Stimulated activated CD8-positive, alpha-beta memory T cell treated with anti-CD3 and anti-CD28 coated beads, Interleukin-2, amount 100 ng/mL, for 48 hours (primary cell): ENCODE measurements around the gene MAD1L1.
A peak's percentile ranks its signal among the peaks of the same experiment; 100 is the strongest.

Source experiments
- DNase-seq, 2 donors: peaks; one replicate each; pipeline ENCODE4 v3.0.0-alpha.2; 2020; ENCODE audit warnings: low read depth in 2 of 2

The MAD1L1 gene

DNA sequence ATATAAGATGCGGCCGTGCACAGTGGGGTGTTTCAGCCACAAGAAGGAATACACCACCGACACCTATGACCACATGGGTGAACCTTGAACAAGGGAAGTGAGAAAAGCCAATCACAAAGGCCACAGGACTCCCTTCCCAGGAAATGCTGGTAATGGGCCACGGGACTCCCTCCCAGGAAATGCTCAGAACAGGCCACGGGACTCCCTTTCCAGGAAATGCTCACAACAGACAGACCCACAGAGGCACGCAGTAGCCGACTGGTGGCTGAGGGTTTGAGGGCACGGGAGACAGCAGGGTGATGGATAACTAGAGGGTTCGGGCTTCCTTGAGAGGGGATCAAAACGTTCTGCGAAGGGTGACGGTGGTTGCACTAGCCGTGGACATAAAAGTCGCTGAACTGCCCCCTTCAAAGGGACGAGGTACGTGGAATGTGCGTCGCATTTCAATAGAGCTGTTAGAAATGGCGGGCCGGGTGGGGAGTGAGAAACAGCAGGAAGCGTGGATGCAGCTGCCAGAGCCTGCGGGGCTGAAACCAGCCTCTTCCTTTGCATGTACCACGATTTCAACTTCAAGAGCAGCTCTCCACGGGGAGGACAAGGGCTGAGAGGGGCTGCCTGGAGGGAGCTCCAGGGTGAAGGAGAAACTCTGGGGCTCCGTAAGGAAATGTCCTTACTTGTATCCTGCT lies 288.7 kb downstream of the MAD1L1 start:
- DNase-seq, result no peak

- DNase-seq, result no peak
Measured at GRCh38 chr7:1943326-1943725, 289.4 kb downstream of the MAD1L1 start.

DNA sequence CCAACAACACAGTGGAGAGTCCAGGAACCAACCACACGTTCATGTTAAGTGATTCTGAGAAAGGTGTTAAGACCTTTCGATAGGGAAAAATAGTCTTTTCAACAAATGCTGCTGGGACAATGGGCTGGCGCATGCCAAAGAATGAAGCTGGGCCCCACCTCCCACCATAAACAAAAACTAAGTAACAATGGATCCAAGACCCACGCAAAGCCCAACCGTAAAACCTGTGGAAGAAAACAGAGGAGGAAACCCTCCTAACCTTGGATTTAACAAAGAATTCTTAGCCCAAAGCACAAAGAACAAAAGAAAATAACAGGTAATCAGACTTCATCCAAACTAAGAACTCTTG lies 289.8 kb downstream of the MAD1L1 start:
- no peak for DNase-seq

DNA sequence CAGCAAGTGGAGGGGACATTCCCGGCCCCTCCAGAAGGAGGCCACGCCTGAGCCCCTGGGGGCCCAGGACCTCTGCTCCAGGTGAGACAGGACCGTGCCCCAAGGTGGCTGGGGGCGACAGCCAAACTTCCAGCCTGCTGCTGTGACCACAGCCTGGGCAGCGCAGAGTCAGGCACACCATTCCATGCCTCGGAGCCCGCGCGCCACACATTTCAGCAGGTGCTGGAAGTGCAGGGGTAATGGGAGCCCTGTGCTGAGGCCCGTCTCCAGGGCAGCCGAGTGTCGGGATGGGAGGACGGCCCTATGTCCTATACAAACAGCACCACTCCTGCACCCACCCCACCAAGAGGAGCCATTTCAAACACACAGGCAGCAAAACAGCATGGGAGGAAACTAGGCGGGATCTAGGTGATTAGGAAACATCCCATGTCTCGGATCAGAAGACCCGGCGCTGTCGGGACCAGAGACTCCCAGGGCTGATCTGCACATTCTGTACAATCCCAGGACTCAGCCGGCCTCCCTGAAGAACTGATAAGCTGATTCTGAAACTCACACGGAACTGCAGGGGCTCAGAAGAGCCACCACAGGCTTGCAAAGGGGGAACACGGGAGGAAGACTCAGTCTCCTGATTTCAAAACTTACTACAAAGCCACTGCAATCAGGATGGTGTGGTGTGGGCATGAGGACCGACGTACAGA lies 290.4 kb downstream of the MAD1L1 start:
- no peak for DNase-seq

DNA sequence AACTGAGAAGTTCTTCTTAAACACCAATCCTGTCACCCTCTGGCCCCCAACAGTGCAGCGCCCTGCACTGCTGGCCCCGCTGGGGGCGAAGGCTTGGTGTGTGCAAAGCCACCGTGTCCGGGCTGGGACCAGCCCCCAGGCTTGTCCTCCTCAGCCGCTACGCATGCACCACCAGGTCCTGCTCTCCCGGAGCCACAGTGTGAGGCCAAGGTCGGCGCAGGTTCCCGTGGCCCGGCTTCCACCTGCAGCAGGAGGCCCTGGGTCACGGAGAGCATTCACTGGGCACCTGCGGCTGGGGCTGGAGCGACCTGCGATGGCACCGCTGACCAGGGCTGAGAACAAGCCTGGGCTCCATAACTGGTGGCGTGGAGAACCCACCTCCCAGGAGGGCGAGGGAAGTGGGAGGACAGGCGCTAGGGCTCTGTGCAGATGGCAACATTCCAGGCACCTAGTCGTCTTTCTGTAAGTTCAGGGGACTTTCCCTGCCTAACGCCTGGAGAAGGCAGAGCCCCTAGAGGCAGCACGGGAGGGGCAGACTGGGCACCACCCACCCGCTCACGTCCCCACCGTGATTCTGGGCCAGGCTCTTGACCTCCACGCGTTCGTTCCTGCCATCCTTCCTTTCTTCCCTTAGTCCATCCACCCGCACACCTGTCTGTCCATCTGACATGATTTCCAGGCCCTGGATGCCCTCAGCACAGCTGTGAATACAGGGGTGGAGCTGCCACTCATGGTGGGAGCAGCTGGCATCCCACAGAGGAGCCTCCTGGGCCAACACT lies 291.1 kb downstream of the MAD1L1 start:
- no peak for DNase-seq

- DNase-seq, result no peak
Measured at GRCh38 chr7:1940863-1941262, 291.9 kb downstream of the MAD1L1 start.

GRCh38 chr7:1940402-1940786 lies 292.4 kb downstream of the MAD1L1 start:
- peak; percentile 82 to 85 for DNase-seq

GRCh38 chr7:1939434-1940401 lies 293.0 kb downstream of the MAD1L1 start:
- DNase-seq, result peak in 1 of 2 donors; percentile 32

DNA sequence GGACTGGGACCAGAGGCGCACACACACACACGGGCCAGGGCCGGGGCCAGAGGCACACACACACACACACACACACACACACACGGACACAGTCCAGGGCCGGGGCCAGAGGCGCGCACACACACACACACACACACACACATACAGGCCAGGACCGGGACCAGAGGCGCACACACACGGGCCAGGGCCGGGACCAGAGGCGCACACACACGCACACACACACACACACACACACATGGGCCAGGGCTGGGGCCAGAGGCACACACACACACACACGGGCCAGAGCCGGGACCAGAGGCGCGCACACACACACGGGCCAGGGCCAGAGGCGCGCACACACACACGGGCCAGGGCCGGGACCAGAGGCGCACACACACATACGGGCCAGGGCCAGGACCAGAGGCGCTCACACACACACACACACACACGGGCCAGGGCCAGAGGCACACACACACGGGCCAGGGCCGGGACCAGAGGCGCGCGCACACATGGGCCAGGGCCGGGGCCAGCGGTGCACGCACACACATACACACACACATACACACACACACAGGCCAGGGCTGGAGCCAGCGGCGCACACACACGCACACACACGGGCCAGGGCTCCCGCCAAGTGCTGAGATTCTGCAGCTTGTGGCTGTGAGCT lies 293.8 kb downstream of the MAD1L1 start:
- DNase-seq, result no peak

GRCh38 chr7:1937252-1937605 lies 295.5 kb downstream of the MAD1L1 start:
- DNase-seq, result no peak

DNA sequence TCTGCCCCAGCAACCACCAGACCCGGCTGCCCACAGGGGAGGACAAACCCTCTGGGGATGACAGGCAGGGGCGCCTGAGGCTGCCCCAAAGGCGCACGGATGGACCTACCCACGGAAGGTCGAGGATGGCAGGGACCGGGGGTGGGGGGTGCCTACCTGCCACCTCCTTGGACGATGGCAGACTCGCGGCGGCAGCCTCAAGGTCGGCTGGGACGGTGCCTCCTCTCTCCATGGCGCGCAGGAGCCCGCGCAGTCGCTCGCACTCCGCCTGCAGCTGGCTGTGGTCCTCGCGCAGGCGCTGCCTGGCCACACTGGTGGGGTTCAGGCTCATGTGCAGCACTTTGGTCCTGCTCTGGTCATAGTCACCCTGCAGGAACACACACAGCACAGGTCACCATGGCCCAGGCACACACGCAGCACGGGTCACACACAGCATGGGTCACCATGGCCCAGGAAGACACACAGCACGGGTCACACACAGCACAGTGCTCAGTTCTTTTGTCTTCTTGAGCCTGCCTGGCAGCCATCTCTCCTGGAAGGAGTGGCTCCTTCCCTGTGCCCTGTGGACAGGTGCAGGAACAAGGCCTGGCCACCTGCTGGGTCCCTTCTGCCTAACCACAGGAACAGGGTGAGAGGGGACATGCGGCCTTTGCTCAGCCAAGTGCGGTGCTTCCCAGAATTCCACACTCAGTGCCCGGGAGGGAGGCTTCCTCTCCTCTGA lies 296.1 kb downstream of the MAD1L1 start:
- DNase-seq, result no peak

- DNase-seq, result no peak
Measured at GRCh38 chr7:1936006-1936310, 296.8 kb downstream of the MAD1L1 start.

DNA sequence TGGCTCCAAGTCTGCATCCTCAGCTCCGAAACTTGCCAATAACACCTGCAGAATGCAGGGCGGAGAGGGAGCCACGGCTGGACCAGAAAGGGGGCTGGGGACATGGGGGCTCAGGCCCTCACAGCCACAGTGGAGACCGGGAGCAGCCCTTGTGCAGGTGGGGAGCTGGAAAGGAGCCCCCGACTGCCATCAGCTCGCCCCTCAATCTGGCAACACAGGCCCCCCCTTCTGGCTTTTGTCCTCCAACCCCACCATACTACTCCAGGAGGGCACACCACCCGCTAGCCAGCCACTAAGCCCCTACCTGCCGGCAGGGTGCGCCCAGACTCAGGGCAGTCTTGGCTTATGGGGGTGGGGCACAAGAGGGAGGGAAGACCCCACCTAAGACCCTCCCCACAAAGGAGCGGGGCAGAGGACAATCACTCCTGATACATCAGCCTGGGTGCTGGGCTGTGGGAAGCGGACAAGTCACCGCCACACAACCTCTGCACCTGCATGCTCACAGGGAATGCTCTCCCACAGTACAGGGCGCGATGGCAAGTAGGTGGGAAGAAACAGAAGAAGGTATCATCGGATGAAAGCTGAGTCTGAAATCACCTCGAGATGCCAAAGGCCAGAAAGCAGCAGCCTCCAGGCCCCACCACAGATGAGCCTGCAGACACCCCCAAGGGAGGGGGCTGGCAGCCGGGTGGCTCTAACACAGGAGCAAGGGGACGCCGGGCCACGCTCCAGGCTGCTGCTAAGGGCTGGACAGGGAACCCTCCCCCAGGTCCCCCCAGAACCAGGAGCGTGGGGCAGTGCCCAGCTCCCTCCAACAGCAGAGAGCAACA lies 297.4 kb downstream of the MAD1L1 start:
- DNase-seq, result no peak

DNA sequence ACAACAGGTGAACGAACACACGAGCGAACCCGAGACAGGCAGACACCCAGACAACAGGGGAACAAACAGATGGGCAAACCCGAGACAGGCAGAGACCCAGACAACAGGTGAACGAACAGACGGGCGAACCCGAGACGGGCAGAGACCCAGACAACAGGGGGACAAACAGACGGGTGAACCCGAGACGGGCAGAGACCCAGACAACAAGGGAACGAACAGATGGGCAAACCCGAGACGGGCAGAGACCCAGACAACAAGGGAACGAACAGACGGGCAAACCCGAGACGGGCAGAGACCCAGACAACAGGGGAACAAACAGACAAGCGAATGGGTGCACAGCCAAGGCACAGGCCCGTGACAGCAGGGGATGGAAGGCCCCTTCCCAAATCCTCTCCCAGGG lies 298.0 kb downstream of the MAD1L1 start:
- no peak for DNase-seq

DNA sequence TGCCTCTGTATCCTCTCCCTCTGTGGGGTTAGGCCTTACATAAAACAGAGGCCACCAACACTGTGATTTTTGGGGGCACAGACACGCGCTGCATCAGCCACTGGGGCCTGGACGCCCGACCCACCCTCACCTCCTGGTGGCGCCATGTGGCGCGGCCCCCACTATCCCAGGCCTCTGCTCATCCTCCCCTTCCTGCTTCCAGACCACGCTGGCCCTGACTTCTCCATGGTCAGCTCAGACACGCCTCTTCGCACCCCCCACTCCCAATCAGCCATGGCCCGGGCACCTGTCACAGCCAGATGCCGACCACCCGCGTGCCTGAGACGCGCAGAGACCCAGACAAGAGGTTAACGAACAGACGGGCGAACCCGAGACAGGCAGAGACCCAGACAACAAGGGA lies 298.7 kb downstream of the MAD1L1 start:
- no peak for DNase-seq

- DNase-seq, result no peak
Measured at GRCh38 chr7:1933066-1933750, 299.5 kb downstream of the MAD1L1 start.

DNA sequence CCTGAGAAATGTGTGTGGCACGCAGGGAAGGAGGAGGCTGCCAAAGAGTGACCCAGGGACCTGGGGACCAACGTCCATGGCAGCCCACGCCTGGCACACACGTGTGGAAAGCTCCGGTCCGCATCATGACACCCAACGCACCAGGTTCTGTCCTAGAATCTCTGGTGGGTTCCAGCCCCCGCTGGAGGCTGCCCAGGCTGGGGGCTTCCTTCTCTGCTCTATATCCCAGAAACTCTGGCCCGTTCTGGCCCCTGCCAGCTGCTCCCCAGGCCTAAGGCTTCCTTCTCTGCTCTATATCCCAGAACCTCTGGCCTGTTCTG lies 300.8 kb downstream of the MAD1L1 start:
- no peak for DNase-seq

DNA sequence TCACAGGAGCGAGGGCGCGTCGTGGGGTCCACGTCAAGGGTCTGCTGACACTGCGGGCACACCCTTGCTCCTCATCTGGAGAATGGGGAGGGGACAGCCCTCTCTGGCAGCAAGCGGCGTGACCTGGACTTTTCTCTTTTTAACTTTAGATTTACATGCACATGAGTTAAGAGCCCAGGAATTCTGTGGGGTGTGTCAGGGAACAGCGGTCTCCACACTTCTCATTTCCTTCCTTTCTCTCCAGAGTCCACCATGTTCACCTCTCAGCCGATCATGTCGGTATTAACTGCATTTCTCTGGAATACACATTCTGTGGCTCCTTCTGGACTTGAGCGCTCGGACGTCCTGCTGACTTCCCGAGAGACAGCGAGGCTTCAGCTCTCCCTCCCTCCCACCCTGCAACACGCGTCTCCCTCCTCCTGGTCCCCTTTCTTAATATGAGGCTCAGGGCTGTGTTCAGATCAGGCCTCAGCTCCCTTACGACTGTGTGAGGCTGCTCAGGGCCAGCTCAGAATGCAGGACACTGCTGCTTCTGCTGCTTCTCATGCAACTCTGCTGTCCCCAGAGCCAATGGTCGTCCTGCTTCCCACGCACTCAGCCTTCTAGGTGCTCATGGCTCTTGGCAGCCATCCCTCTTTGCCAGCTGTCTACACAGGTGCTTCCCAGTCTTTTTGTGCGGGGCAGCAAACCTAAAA lies 301.3 kb downstream of the MAD1L1 start:
- no peak for DNase-seq
